Fibroblast of mammary gland (primary cell): ENCODE measurements around the gene PXDC1.

Experiments
- DNase-seq: peaks from one replicate; pipeline ENCODE4 v3.0.0-alpha.2; 2010; ENCODE audit warnings: low read depth
- H3K4me3 ChIP-seq: 2 replicates; pipeline ENCODE4 v1.5.1; 2011; ENCODE audit warnings: low read depth, mild to moderate bottlenecking, low read length, moderate library complexity; ENCODE audit not compliant: control insufficient read depth
- TF ChIP-seq, protein P1 (sequence below): conservative IDR thresholded peaks from 2 replicates; pipeline ENCODE4 v1.5.1; 2011; ENCODE audit warnings: low read depth, low read length, inconsistent platforms; ENCODE audit not compliant: control insufficient read depth, insufficient read depth

The PXDC1 gene

DNA sequence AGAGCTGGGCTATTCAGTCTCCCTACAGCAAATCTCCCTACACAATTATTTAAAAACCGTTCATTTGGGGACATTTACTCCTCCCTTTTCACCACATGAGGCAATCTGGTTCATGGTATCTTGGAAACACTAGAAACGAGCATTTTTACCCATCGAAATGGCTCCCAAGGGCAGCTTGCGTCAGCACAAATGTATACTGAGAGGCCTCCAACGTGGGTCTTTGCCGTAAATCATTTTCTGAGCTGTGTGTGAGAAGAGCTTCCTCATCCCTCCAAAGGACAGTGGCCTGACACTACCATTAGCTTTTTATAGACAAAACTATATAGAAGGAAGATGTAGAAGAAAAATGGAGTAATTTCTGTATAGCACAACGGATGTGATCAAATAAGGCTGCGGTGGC is 30.0 kb upstream of the PXDC1 start:
- TF ChIP-seq, protein P1, sequence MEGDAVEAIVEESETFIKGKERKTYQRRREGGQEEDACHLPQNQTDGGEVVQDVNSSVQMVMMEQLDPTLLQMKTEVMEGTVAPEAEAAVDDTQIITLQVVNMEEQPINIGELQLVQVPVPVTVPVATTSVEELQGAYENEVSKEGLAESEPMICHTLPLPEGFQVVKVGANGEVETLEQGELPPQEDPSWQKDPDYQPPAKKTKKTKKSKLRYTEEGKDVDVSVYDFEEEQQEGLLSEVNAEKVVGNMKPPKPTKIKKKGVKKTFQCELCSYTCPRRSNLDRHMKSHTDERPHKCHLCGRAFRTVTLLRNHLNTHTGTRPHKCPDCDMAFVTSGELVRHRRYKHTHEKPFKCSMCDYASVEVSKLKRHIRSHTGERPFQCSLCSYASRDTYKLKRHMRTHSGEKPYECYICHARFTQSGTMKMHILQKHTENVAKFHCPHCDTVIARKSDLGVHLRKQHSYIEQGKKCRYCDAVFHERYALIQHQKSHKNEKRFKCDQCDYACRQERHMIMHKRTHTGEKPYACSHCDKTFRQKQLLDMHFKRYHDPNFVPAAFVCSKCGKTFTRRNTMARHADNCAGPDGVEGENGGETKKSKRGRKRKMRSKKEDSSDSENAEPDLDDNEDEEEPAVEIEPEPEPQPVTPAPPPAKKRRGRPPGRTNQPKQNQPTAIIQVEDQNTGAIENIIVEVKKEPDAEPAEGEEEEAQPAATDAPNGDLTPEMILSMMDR = no peak
- H3K4me3 ChIP-seq = no peak overlapping the region
- DNase-seq = no peak

DNA sequence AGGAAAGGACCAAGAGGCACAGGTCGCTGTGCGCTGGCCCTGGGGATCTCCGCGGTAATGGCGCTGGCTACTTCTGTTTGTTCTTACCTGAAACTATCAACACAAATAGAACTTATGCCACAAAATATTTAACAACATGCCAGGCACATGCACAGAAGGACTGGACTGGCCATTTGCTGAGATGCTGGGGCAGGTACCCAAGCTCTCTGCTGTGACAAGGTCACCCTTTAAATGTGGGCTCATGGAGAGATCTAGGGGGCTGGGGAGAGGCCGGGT is 28.0 kb upstream of the PXDC1 start:
- DNase-seq = no peak
- TF ChIP-seq, protein P1 = no peak
- no peak overlapping the region for H3K4me3 ChIP-seq

DNA sequence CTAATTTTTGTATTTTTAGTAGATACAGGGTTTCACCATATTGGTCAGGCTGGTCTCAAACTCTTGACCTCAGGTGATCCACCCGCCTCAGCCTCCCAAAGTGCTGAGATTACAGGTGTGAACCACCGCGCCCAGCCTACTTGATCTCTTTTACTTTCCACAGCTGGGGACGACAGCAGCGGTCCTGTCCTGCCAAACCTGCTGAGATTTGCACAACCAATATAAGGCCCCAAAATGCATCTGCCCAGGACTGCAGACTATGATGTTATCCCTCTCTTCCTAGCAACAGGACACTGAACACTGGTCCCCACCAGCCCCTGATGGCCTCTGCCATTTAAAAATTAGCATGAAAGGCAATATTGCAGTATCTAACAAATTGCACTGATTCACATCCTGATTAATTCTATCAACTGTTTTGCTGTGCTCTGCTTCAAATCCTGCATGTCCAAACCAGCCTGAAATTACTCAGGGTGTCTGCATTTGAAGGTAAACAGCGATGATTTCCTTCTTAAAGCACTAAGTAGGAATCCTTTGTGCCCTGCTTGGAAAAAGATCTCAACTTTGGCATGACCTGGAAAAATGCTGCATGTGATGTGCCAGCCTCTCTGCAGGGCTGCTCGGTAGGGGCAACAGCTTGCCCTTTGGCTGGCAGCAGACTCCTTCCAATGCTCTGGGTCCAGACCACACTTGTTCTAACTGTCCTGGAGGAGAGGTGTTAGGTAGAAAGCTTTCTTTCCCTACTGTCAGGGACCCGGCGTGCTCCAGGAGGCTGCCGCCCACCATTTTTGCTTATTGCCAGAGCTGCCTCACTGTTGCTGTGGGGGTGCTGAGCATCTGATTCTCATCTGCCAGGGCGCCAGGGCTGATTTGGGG is 27.4 kb upstream of the PXDC1 start:
- TF ChIP-seq, protein P1 = no peak
- no peak overlapping the region for H3K4me3 ChIP-seq
- DNase-seq = no peak

DNA sequence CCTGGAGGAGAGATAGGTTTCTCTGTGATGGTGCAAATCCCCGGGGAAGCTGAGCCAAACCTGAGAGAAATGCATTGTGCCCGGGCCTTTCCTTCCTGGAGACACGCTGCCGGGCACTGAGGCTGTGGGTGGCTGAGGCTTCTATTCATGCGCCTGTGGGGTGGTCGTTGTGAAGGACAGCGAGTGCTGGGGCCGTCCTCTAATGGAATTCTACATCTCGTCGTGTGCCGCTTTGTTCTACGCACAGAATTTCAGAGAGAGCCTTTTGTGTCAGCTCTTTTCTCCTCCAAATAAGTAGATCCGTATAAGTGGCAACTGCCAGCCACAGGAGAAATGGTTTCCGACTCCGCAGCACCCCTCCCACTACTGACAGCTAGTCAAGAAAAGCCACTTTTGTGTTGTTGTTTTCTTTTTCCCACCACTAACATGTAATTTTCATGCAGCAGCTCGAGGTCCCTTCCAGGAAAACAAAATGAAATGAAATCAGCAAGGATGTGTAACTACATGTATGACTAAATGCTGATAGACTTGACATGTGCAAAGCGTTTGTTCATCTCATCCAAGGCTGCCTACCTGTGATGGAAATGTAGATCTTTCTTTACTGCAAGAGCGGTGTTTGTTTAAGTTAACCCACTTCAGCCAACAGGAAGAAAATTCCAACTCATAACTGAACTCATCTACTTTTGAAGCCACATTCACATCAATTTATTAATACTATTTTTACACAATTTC is 26.4 kb upstream of the PXDC1 start:
- H3K4me3 ChIP-seq = no peak overlapping the region
- no peak for DNase-seq
- TF ChIP-seq, protein P1 = no peak

DNA sequence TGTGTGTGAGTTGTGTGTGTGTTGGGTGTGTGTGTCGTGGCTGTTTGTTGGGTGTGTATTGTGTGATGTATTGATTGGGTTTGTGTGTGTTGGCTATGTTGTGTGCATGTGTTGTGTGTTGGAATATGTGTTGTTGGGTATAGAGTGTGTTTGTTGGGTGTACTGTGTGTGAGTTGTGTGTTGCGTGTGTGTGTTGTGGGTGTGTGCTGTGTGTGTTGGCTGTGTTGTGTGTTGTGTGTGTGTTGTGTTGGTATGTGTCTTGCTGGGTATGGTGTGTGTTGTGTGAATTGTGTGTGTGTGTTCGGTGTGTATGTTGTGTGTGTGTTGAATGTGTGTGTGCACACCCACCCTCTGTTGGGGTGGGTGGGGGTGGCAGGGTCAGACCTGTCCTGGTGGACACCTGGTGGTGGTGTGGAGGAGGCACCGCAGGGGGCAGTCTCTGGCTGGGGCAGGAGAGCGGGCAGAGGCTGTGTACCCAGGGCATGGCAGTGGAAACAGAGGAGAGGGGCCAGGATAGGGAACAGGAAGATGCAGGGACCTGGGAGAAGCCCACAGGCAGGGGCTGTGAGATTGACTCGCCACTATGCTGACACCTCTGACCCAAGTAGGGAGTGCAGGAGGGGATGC is 25.5 kb upstream of the PXDC1 start:
- no peak for DNase-seq
- no peak overlapping the region for H3K4me3 ChIP-seq
- TF ChIP-seq, protein P1 = no peak

DNA sequence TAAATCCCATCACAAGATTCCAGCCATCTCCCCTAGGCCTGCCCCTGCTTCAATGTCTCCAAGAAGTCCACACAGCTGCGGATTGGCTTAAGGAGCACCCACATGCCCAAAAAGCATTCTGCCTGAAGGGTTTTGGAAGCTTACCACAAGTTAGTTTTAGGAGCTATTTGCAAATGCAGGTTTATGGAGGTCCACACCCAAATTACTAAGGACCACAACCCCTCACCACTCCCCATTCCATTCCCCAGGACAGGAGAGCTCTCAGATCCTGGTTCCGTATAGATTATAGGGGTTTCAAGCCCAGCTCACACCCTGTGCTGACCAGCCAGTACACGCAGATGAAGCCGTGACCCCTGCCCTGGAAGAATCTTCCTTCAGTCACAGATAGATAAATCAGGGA is 24.3 kb upstream of the PXDC1 start:
- TF ChIP-seq, protein P1 = no peak
- H3K4me3 ChIP-seq = no peak overlapping the region
- no peak for DNase-seq
